ENCODE results near the gene DMRTA1.
A peak's percentile ranks its signal among the peaks of the same experiment; 100 is the strongest.
"Not testable (repeated sequence)": the region's sequence is repeated elsewhere in the genome, so short reads cannot be mapped to it uniquely, and the experiment has no call there.

The DMRTA1 gene

GRCh38 chr9:22463205-22463604 lies 16.6 kb downstream of the DMRTA1 start:
- DNase-seq = no peak

GRCh38 chr9:22469928-22470544 lies 23.4 kb downstream of the DMRTA1 start:
- DNase-seq = peak; percentile 69

GRCh38 chr9:22481566-22481965 lies 34.9 kb downstream of the DMRTA1 start:
- DNase-seq = no peak

GRCh38 chr9:22483528-22484070 lies 37.0 kb downstream of the DMRTA1 start:
- no peak for DNase-seq

DNA sequence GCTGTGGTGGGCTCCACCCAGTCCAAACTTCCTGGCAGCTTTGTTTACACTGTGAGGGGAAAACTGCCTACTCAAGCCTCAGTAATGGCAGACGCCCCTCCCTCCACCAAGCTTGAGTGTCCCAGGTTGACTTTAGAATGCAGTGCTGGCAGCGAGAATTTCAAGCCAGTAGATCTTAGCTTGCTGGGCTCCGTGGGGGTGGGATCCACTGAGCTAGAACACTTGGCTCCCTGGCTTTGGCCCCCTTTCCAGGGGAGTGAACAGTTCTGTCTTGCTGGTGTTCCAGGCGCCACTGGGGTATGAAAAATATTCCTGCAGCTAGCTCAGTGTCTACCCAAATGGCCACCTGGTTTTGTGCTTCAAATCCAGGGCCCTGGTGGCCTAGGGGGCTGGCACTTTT lies 49.6 kb downstream of the DMRTA1 start:
- DNase-seq = not testable (repeated sequence)
